ENCODE measurements around the gene NFIC.

- TF ChIP-seq OSR1 (CRISPR knock-in tag; IDR thresholded peaks at IDR 0.05) (no peak), ZFP30 (CRISPR knock-in tag; IDR thresholded peaks at IDR 0.05) (no peak), TOX (CRISPR knock-in tag; IDR thresholded peaks at IDR 0.05; ENCODE audit: borderline replicate concordance) (no peak), CSDC2 (CRISPR knock-in tag; IDR thresholded peaks at IDR 0.05) (no peak), ARNTL (CRISPR knock-in tag; IDR thresholded peaks at IDR 0.05; ENCODE audit: borderline replicate concordance, low read depth) (no peak), CREB5 (CRISPR knock-in tag; IDR thresholded peaks at IDR 0.05; ENCODE audit: low read depth) (no peak), BACH2 (CRISPR knock-in tag; IDR thresholded peaks at IDR 0.05; ENCODE audit: borderline replicate concordance) (no peak), ZNF565 (CRISPR knock-in tag; conservative IDR thresholded peaks at IDR 0.05; ENCODE audit: low read depth) (no peak), TCF4 (CRISPR knock-in tag; IDR thresholded peaks at IDR 0.05; ENCODE audit: borderline replicate concordance) (no peak), SNAI2 (CRISPR knock-in tag; IDR thresholded peaks at IDR 0.05) (no peak), PATZ1 (CRISPR knock-in tag; IDR thresholded peaks at IDR 0.05; ENCODE audit: borderline replicate concordance) (peak; percentile 95), ZFP3 (CRISPR knock-in tag; IDR thresholded peaks at IDR 0.05) (no peak), CSRNP3 (CRISPR knock-in tag; IDR thresholded peaks at IDR 0.05) (no peak)
Measured at GRCh38 chr19:3365836-3366752, at the start of gene NFIC.
